GM21381 (cell line): Measurements from ENCODE around the gene PNPLA2.

Source experiments
- ATAC-seq: cut with Tn5 transposase; IDR thresholded peaks from one replicate; pipeline ENCODE4 v1.9.1; 2021; ENCODE audit warnings: mild to moderate bottlenecking, moderate library complexity; ENCODE audit not compliant: unreplicated experiment

Gene PNPLA2

DNA sequence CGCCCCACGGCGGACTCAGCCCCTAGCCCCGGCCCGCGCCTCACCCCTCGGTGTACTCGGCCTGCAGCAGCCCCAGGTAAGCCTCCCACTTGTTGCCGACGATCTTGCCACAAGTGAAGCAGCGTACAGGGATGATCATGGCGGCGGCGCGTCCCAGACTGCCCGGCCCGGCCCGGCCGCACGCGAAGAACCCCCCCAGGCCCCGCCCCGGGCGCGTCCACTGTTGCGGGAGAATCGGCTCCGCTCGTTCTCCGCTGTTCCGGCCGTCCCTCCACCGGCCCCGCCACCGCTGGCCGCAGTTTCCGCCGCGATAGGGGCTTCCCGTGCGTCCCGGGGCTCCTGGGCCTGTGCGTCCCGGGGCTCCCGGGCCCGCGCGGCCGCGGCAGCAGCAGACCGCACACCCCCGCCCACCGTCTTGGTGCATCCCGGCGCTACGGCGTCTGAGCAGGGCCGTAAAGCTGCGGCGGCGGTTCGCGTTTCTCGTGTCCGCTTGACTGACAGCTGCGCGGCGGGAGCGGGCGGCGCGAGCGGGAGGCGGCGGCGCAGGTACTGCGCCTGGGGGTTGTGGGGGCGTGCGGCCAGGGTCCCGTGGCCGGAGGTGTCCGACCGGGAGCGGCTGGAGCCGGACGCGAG lies 23.8 kb downstream of the PNPLA2 start, which contains the start of the genes POLR2L and TSPAN4:
POLR2L (minus strand) TSS at position 160 of the 633 bp plus-strand sequence; CDS start at position 139, 21 bp downstream.
TSPAN4 (plus strand) TSS at position 483 of the 633 bp plus-strand sequence. CDS start 7,453 bp downstream, outside the sequence.
- peak; percentile 71 for ATAC-seq

- ATAC-seq: peak; percentile 6
These were observed 24.5 kb downstream of the PNPLA2 start for GRCh38 chr11:843086-843734.

DNA sequence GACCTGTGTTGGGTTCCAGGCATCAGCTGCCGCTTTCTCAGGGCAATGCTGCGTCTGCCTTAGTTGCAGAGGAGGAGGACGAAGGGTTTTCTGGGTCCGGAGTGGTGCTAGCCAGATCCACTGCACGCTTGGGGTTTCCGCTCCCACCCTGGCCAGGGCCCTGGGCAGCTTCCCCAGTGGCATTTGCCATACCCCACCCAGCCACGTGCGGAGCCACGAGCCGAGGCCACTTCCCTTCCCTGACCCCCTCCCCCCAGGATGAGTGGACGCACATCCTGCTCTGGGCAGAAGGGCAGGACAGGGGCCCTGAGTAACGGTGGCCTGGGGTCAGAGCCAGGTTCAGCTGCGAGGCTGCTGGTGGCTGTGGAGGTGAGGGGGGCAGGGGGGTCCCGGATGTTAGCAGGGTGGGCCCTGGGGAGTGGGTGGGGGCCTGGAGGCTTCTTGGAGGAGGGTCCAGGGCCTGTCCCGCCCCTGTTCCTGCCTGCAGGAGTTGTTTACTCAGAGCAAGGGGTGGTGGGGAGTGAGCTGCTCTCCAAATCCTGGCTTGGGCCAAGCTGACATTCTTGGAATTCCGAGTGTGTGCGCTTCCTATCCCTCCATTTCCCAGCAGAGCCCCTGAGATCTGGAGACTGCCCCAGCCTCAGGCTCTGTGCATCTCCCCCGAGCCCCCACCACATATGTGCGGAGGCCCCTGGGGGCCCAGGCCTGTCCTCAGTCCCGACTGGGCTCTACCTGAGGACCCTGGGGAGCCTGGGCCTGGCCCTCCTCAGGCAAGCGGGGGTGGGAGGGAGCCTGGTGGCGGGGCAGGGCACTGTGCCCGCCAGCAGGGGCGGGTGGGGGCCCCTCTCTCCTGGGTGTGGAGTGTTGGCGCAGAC lies 25.3 kb downstream of the PNPLA2 start:
- no peak for ATAC-seq

DNA sequence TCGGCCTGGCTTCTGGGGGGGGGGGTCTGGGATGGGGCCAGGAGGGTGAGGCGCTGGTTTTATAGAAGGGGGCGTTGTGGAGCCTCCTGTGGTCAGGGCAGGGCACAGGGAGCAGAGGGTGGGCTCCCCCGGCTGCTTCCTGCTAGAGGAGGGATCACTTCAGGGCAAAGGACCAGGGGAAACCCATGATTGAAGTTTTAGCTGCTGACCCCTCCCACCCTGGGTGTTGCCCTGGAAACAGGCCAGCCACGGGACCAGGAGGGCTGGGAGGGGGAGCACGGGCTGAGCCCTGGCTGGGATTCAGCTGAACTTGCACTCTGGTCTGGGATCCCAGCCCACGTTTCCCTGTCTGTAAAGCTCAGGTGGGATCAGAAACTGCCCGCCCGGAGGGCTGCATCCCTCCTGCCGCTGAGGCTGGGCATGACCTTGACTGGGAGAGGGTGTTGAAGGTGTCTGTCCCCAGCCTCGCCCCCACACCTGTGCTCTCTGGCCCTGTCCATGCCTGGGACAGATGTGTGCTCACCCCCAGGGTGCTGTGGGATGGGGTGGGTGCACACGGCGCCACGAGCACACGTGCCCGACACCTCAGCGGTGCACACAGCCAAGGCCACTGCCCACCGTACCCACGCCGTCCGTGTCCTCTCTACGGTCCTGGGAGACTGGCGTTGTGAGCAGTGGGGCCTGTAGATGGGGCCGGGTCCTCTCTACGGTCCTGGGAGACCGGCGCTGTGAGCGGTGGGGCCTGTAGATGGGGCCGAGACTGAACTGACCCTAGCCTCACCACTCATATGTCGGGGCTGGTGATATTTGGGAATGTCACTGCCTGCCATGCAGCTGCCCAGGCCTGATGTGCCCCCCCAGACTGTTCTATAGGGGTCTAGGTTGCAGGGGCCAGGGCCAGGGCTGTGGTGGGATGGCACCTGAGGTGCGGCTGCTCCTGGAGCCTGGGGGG lies 26.3 kb downstream of the PNPLA2 start:
- ATAC-seq: no peak

- no peak for ATAC-seq
These were observed 27.3 kb downstream of the PNPLA2 start for GRCh38 chr11:845872-846495.

DNA sequence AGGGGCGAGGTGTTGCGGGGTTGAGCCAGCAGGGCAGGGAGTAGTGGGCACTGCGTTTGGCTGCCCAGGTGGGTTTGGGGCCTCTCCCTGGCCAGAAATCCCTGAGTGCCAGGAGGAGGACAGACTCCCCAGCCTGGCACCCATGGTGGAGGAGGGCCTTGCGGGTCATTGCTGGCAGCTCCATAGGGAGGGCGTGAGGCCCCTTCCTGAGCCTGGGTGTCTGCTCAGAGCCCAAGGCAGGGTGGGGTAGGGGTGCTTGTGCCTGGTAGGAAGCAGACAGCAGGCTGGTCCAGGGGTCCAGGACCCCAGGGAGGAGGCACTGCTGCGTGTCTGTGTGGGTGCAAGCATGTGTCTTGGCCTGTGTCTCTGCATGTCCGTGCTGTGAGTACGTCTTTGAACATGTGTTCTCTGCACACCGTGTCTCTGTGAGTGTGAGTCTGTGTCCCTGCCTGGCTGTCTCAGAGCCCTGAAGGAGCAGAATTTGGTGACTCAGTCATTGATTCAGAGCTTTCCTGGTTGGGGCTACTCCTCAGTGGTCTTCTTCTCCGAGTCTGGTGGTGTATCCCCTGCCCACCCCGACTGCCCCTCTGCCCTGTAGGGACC lies 27.9 kb downstream of the PNPLA2 start:
- no peak for ATAC-seq

GRCh38 chr11:847876-848275 lies 29.2 kb downstream of the PNPLA2 start:
- no peak for ATAC-seq

DNA sequence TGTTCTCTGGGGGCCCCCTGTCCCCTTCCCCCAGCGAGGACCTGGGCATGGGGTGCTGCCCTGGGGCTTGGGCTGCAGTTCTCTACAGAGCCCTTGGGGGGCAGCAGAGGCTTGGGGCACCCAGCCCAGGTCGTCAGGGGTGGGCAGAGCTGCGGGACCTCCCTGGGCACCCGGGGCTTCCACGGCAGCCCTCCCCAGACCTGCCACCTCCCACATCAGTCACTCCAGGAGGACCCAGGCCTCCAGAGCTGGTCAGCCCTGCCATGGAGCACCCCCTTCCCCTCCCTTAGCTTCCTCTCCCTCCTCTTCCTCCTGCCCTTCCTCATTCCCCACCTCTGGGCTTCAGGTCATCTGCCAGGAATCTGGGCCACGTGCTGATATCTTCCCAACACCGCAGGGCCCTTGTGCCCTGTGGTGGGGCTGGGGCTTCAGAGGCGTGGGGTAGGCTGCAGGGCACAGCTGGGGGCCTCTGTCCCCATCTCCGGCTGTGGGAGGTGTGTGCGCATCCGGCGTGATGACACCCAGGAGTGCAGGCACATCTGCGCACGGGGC lies 29.7 kb downstream of the PNPLA2 start:
- no peak for ATAC-seq

GRCh38 chr11:849104-849824 lies 30.6 kb downstream of the PNPLA2 start:
- ATAC-seq: no peak

DNA sequence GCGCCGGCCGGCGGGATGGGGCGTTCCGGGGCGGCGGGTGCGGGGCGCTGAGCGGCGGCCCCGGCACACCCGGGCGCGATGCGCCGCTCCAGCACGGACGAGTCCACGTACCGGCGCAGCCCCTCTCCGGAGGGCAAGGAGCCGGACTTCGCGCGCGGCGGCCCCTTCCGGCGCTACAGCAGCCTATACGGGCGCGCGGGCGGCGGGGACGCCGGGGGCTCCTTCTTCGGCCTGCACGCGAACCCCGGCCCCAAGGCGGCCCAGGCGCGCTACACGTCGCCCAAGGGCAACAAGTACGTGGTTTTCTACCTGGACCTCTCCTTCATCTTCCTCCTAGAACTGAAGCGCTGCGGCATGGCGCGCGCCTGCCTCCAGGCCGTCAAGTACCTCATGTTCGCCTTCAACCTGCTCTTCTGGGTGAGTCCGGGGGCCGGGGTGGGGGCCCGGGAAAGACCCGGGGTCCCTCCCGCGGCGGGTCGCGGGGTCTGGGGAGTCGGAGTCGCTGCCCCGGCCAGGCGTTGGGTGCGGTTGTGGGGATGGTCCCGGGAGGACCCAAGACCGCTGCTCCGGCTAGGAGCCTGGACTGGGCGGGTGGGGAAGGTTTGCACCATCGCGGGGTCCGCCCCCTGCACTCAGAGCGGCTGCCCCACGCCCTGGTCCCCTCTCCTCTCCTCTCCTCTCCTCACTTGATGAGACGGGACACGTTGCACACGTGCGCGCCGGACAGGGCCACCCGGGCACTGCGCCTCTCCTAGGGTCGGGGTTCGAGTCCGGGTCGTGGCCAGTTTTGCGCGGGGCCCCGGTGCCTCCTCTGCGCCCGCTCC lies 31.4 kb downstream of the PNPLA2 start:
- no peak for ATAC-seq

GRCh38 chr11:850775-851763 lies 32.4 kb downstream of the PNPLA2 start:
- no peak for ATAC-seq

GRCh38 chr11:852762-853161 lies 34.0 kb downstream of the PNPLA2 start:
- ATAC-seq: no peak

GRCh38 chr11:853682-854448 lies 35.2 kb downstream of the PNPLA2 start:
- no peak for ATAC-seq

GRCh38 chr11:854601-855329 lies 36.1 kb downstream of the PNPLA2 start:
- ATAC-seq: no peak

GRCh38 chr11:855330-855674 lies 36.6 kb downstream of the PNPLA2 start:
- ATAC-seq: no peak
